HepG2 (cell line): ENCODE results near the gene KIRREL3. TPM values are rescaled to one million over a fixed set of nuclear protein-coding genes. Genes with fewer than 3 reads are reported as not detected.

Experiments
- ATAC-seq: fragments of 200-7000 bp; cut with Tn5 transposase; 3 replicates; pipeline ENCODE4 v1.9.1; 2020; ENCODE audit warnings: mild to moderate bottlenecking, moderate library complexity
- BruUV-seq: library from RNA; stranded (reverse); fragments of 400-500 nt; replicated peaks from 2 replicates; lab custom pipeline; 2021; lab: Mats Ljungman, UMichigan
- CTCF ChIA-PET: fragments of 300-600 bp; formaldehyde crosslinking; extraction: SDS; loops from one replicate; lab custom pipeline; 2021; ENCODE audit warnings: low total read pairs, inconsistent platforms, low intra/inter-chr PET ratio; lab: Yijun Ruan, JAX
- POLR2A ChIA-PET: fragments of 350-600 bp; sonication (Branson Sonifier 250); formaldehyde crosslinking; loops from one replicate; lab custom pipeline; 2020; ENCODE audit warnings: antibody characterized with exemption, inconsistent platforms; lab: Yijun Ruan, JAX
- DNase-seq: peaks from one replicate; pipeline ENCODE4 v3.0.0-alpha.2; 2015; ENCODE audit warnings: low spot score
- FAIRE-seq: peaks from 3 replicates; lab custom pipeline; 2011; peaks lifted over from hg19 to GRCh38; lab: Jason Lieb, UNC
- H2AFZ ChIP-seq: one replicate; pipeline ENCODE4 v1.6.1; 2011; ENCODE audit warnings: low read length, inconsistent platforms
- H3K27ac ChIP-seq: fragments of 300-600 bp; 3 replicates; pipeline ENCODE4 v1.8.0; 2011; ENCODE audit warnings: mixed run types, mild to moderate bottlenecking, mixed read lengths, low read length, inconsistent platforms; ENCODE audit not compliant: insufficient read depth; ENCODE audit errors: extremely low read length
- H3K27me3 ChIP-seq, 2 experiments: fragments of 200-600 bp in 1 of 2; 2 replicates in 1 of 2; 3 replicates in 1 of 2; pipeline versions ENCODE4 v1.6.0 to v1.8.0; 2011; ENCODE audit warnings: low read length in 2 of 2, mild to moderate bottlenecking in 2 of 2, moderate library complexity in 2 of 2, inconsistent platforms in 1 of 2; ENCODE audit not compliant: insufficient read depth in 2 of 2, control insufficient read depth in 1 of 2
- H3K36me3 ChIP-seq, 2 experiments: fragments of 200-600 bp in 1 of 2; replicated peaks in 1 of 2; 2 replicates in 1 of 2; 3 replicates in 1 of 2; pipeline versions ENCODE4 v1.5.1 to v1.8.0; 2011; ENCODE audit warnings: low read length in 2 of 2, inconsistent platforms in 1 of 2; ENCODE audit not compliant: insufficient read depth in 2 of 2, control insufficient read depth in 1 of 2
- H3K4me1 ChIP-seq: 2 replicates; pipeline ENCODE4 v1.5.1; 2012; ENCODE audit warnings: low read length, inconsistent platforms; ENCODE audit not compliant: insufficient read depth
- H3K4me2 ChIP-seq: 2 replicates; pipeline ENCODE4 v1.6.0; 2011; ENCODE audit warnings: low read depth, low read length, inconsistent platforms
- H3K4me3 ChIP-seq, 3 experiments: fragments of 200-600 bp in 1 of 3; sonication (generic), shearing (Covaris generic) in 1 of 3; replicated peaks in 1 of 3; 2 replicates each; pipeline ENCODE4 v1.5.1; 2011 to 2016; ENCODE audit warnings: low read length in 3 of 3, inconsistent platforms in 2 of 3, low read depth in 2 of 3, mild to moderate bottlenecking in 2 of 3, control low read depth in 1 of 3, mixed read lengths in 1 of 3; ENCODE audit not compliant: insufficient read depth in 1 of 3
- H3K79me2 ChIP-seq: one replicate; pipeline ENCODE4 v1.6.1; 2011; ENCODE audit warnings: low read length, inconsistent platforms; ENCODE audit not compliant: insufficient read depth
- H3K9ac ChIP-seq: 2 replicates; pipeline ENCODE4 v1.6.0; 2011; ENCODE audit warnings: mild to moderate bottlenecking, low read depth, low read length, inconsistent platforms; ENCODE audit not compliant: insufficient read depth
- H3K9me3 ChIP-seq: 2 replicates; pipeline ENCODE4 v1.5.1; 2012; ENCODE audit warnings: mild to moderate bottlenecking, low read length
- H4K20me1 ChIP-seq: 2 replicates; pipeline ENCODE4 v1.6.0; 2011; ENCODE audit warnings: inconsistent platforms, mild to moderate bottlenecking, low read length, moderate library complexity; ENCODE audit not compliant: insufficient read depth
- FIP1L1 ChIP-seq: fragments of 200-400 bp; formaldehyde crosslinking; IDR thresholded peaks from 2 replicates; pipeline ENCODE4 v1.6.1; 2018; ENCODE audit warnings: low read depth, mild to moderate bottlenecking, low read length, moderate library complexity, borderline replicate concordance; ENCODE audit not compliant: insufficient read depth
- HMGXB4 ChIP-seq, 2 experiments: sonication (generic) in 1 of 2; formaldehyde crosslinking in 1 of 2; IDR thresholded peaks; 2 replicates each; pipeline versions ENCODE4 v1.4.0 to v1.6.1; 2018 to 2020; ENCODE audit warnings: missing genetic modification reagents in 2 of 2, borderline replicate concordance in 1 of 2, low read depth in 1 of 2, mild to moderate bottlenecking in 1 of 2, missing biosample characterization in 1 of 2
- JDP2 ChIP-seq: sonication (generic); formaldehyde crosslinking; IDR thresholded peaks from 2 replicates; pipeline ENCODE4 v1.8.1; 2022; ENCODE audit warnings: missing genetic modification reagents, borderline replicate concordance
- NFYC ChIP-seq: IDR thresholded peaks from 2 replicates; pipeline ENCODE4 v1.6.1; 2016; ENCODE audit warnings: missing genetic modification reagents, missing compliant biosample characterization
- POLR2G ChIP-seq: fragments of 200-400 bp; formaldehyde crosslinking; IDR thresholded peaks from 2 replicates; pipeline ENCODE4 v1.6.1; 2018; ENCODE audit warnings: mild to moderate bottlenecking, low read depth, low read length, moderate library complexity
- THAP8 ChIP-seq: sonication (generic); formaldehyde crosslinking; IDR thresholded peaks from 2 replicates; pipeline ENCODE4 v1.5.1; 2020; ENCODE audit warnings: missing genetic modification reagents, mild to moderate bottlenecking, borderline replicate concordance
- THRA ChIP-seq: sonication (generic); formaldehyde crosslinking; IDR thresholded peaks from 2 replicates; pipeline ENCODE4 v1.4.0; 2020; ENCODE audit warnings: missing genetic modification reagents, borderline replicate concordance
- YEATS4 ChIP-seq: sonication (generic); formaldehyde crosslinking; IDR thresholded peaks from 2 replicates; pipeline ENCODE4 v1.4.0; 2020; ENCODE audit warnings: missing genetic modification reagents, borderline replicate concordance
- ZBTB7A ChIP-seq: sonication (generic); formaldehyde crosslinking; IDR thresholded peaks from 2 replicates; pipeline ENCODE4 v1.8.0; 2022; ENCODE audit warnings: mild to moderate bottlenecking, missing genetic modification reagents
- ZNF33A ChIP-seq: sonication (generic); formaldehyde crosslinking; IDR thresholded peaks from 2 replicates; pipeline ENCODE4 v1.5.1; 2020; ENCODE audit warnings: missing genetic modification reagents, mild to moderate bottlenecking, moderate library complexity, borderline replicate concordance
- ZNF784 ChIP-seq: sonication (generic); formaldehyde crosslinking; IDR thresholded peaks from 2 replicates; pipeline ENCODE4 v1.5.1; 2020; ENCODE audit warnings: missing genetic modification reagents, mild to moderate bottlenecking, borderline replicate concordance
- ZSCAN20 ChIP-seq: sonication (generic); formaldehyde crosslinking; IDR thresholded peaks from 2 replicates; pipeline ENCODE4 v1.4.0; 2020; ENCODE audit warnings: missing genetic modification reagents, mild to moderate bottlenecking, borderline replicate concordance
- WGBS: methylation state at CpG from one replicate; pipeline ENCODE4 v1.1.6; 2017; ENCODE audit warnings: low lambda C conversion rate; 5-methylcytosine and 5-hydroxymethylcytosine counted together
- in situ Hi-C: cut with HindIII; loops from 2 replicates; pipeline ENCODE4 v1.10.0; 2017; ENCODE audit warnings: low pct_unique_long_range_greater_than_20kb; ENCODE audit not compliant: extremely low pct_ligation_motif_present
- intact Hi-C: fragments of 100-400 bp; cut with micrococcal nuclease; formaldehyde crosslinking; loops from one replicate; pipeline ENCODE4 v1.10.0; 2022; ENCODE audit not compliant: unreplicated experiment
- polyA plus RNA-seq, 8 experiments: library from polyadenylated mRNA; depleted of rRNA in 3 of 8; stranded (reverse) in 7 of 8; unstranded in 1 of 8; fragments of >200 nt; fragmentation: Illumina TruSeq in 4 of 8; extraction: Trizol in 4 of 8; gene quantifications; 2 replicates each; pipeline versions ENCODE4 v1.2.1 to v1.2.3, GENCODE V29; 2011 to 2016; ENCODE audit warnings: low read depth in 4 of 8, missing spikeins in 1 of 8, mixed read lengths in 1 of 8; ENCODE audit not compliant: insufficient read depth in 1 of 8
- total RNA-seq, 5 experiments: library from RNA; depleted of rRNA; stranded (reverse); fragments of >200 nt; fragmentation: Illumina TruSeq; extraction: Trizol; gene quantifications; 2 replicates each; pipeline ENCODE4 v1.2.3, GENCODE V29; 2016; ENCODE audit warnings: low read depth in 1 of 5

Gene KIRREL3
- total and polyA plus RNA-seq, 2 of the 13 experiments (the other 11 are each of a cell fraction or from before 2014, with no cell fraction given) = not detected

GRCh38 chr11:126734752-126735151 is 265.8 kb downstream of the KIRREL3 start:
- intact Hi-C loops = no loop called here
- no peak overlapping the region for H3K9ac ChIP-seq

GRCh38 chr11:126733685-126734084 is 266.9 kb downstream of the KIRREL3 start:
- in situ Hi-C loops = no loop called here
- Histone ChIP-seq H3K27me3 (peaks cover 3 to 23% of the 10 kb centered on the region in 2 experiments; a peak in 2 of 5 replicates), H3K4me3 (no peak overlapping the region), H2AFZ (no peak overlapping the region), H3K9me3 (no peaks in the 10 kb centered on the region), H3K79me2 (no peaks in the 10 kb centered on the region), H3K36me3 (no peaks in the 10 kb centered on the region), H3K9ac (no peak overlapping the region), H4K20me1 (no peaks in the 10 kb centered on the region), H3K4me1 (no peaks in the 10 kb centered on the region), H3K27ac (no peak overlapping the region), H3K4me2 (no peak overlapping the region)
- ChIA-PET POLR2A (no interaction called here), CTCF (no interaction called here)
- no peak for ATAC-seq
- no peak for FAIRE-seq
- no TSS peak for BruUV-seq
- WGBS = 8% methylated on average over 2 of the region's 2 CpGs
- intact Hi-C loops = no loop called here
- no peak for DNase-seq
- TF ChIP-seq POLR2G (no peak), THRA (no peak), FIP1L1 (no peak), HMGXB4 (CRISPR knock-in tag; IDR thresholded peaks at IDR 0.05; ENCODE audit: borderline replicate concordance in 1 of 2, low read depth in 1 of 2) (no peak)

More at GRCh38 chr11:126734752-126735151, 265.8 kb downstream of the KIRREL3 start:
- TF ChIP-seq YEATS4 (CRISPR knock-in tag) = no peak
- no peak for TF ChIP-seq ZNF33A (CRISPR knock-in tag)
- TF ChIP-seq NFYC (CRISPR knock-in tag) = no peak
- no peak for TF ChIP-seq ZBTB7A (CRISPR knock-in tag)
- TF ChIP-seq JDP2 (CRISPR knock-in tag) = no peak
- no peak for TF ChIP-seq ZNF784 (CRISPR knock-in tag)
- no peak for TF ChIP-seq THAP8 (CRISPR knock-in tag)
- TF ChIP-seq ZSCAN20 (CRISPR knock-in tag) = no peak
- Histone ChIP-seq H3K9me3 (no peaks in the 10 kb centered on the region), H3K27me3 (peaks cover 3 to 24% of the 10 kb centered on the region in 2 experiments; a peak in 2 of 5 replicates), H3K36me3 (no peaks in the 10 kb centered on the region), H3K27ac (no peak overlapping the region), H2AFZ (no peak overlapping the region), H3K4me3 (no peak overlapping the region), H4K20me1 (no peaks in the 10 kb centered on the region), H3K4me1 (no peaks in the 10 kb centered on the region), H3K79me2 (no peaks in the 10 kb centered on the region), H3K4me2 (no peak overlapping the region)
- DNase-seq = no peak
- POLR2A ChIA-PET = no interaction called here
- in situ Hi-C loops = no loop called here
- FAIRE-seq = no peak
- no peak for ATAC-seq
- WGBS = 3% methylated on average over 2 of the region's 7 CpGs
- CTCF ChIA-PET = no interaction called here
- no TSS peak for BruUV-seq
